HG02678 (cell line): Measurements from ENCODE around the gene ARHGAP27.
"Not testable (repeated sequence)": the region's sequence is repeated elsewhere in the genome, so short reads cannot be mapped to it uniquely, and the experiment has no call there.

Experiments used
- ATAC-seq: cut with Tn5 transposase; IDR thresholded peaks from one replicate; pipeline ENCODE4 v1.9.1; 2021; ENCODE audit warnings: mild to moderate bottlenecking, moderate library complexity; ENCODE audit not compliant: unreplicated experiment

ARHGAP27 gene

DNA sequence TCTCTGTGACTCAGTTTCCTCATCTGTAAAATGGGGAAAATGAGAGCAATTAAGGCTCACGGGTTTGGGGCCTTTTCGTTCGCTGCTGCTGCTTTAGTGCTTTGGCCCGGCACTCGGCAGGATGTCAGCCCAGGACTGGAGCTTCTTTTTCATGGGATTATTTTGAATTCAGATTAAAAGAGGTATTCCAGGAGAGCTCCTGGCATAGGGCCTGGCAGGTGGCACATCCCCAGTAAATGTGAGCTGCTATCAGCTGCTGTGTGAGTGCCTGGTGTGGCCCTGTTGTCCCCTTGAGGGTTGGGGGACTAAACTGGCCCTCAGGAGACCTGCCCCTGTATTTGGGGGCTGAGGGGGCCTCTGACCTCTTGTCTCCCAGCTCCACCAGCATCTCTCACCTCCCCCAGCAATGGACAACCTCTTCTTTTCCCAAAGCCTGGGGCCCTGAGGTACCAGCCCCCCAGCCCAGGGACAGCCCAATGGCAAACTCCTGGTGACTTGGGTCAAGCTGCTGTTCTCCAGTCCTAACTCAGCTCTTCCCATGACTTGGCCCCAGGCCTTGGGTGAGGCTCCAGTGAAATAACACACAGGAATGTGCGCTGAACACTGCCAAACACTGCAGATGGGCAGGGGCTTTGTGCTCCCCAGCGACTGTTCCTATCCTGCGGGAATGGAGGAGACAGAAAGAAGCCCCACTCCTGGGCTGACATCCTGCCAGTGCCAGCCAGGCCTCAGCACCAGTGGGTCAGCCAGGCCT, 14.4 kb upstream of the ARHGAP27 start:
- ATAC-seq, result not testable (repeated sequence)

DNA sequence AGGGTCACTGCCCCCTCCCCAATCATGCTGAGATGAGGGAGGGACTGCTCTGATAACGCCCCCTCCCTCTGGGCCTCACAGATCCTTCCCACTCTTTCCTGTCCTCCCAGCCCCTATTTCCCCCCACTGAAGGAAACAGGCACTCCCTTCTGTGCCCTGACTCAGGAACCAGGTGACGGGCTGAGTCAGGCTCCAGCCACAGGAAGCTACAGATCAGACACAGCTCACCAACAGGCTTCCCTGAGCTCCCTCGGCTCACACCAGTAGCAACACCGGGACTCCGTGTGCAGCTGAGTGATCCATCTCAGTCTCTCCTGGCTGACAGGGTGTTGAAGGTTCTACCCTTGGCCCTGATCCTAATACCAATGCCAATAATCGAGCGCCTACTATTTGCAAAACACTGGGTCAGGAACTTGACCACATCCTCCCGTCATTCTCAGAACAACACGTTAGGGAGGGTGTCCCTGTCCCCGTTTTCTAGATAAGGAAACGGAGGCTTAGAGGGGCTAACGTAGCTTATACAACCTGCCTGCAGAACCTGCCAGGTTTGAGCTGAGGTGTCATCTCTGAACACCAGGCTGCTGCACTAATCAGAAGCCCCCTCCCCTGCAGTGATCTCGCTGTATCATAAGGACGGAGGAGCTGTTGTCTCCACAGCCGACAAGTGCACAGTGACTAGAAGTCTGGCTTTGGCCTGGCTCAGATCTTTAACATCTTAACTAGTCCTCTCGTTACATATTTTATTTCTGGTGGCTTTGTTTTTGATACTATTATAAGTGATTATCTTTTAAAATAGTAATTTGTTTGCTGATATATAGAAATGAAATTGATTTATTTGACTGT, 13.5 kb upstream of the ARHGAP27 start:
- peak; percentile 42 for ATAC-seq

DNA sequence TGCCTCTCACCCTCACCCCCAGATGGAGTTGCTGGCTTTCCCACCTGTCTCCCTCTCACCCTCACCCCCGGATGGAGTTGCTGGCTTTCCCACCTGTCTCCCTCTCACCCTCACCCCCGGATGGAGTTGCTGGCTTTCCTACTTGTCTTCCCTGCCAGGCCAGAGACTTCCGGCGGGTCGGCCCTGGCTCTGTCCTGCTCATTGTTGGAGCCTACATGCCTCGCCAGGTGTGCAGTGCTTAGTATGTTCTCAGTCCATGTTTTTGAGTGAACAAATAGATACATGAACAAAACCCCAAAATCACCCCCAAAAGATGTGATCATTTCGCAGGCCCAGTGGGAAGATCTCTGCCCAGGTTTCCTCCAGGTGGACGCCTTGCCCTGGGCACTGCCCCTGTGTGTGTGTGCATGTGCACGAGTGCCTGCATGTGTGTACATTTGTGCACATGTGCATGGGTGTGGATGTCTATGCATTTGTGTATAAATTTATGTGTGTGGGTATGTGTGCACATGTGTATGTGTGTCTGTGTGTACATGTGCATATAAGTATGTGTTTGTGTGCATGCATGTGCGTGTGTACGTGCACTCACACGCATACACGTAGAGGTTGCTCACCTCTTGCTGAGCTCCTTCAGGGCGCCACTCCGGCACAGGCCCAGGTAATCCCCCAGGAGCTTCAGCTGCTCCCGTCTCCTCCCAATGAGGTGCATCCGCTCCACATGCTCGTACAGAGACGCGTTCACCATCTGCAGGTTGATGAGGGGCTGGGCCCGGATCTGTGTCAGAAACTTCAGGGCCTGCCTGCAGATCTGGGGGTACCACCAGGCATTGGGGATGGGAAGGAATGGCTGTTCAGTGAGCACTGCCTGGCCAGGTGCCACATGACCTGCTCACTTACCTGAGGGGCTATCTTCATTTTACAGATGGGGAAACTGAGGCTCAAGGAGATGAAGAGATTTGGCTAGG, 12.5 kb upstream of the ARHGAP27 start:
- not testable (repeated sequence) for ATAC-seq

GRCh38 chr17:45444301-45444700, 11.6 kb upstream of the ARHGAP27 start:
- ATAC-seq, result not testable (repeated sequence)

- ATAC-seq, result not testable (repeated sequence)
These were observed 10.9 kb upstream of the ARHGAP27 start for GRCh38 chr17:45443371-45444260.

- ATAC-seq, result no peak
These were observed 9.0 kb upstream of the ARHGAP27 start for GRCh38 chr17:45441526-45442310.

- peak; percentile 91 for ATAC-seq
These were observed 8.3 kb upstream of the ARHGAP27 start for GRCh38 chr17:45440839-45441515.

- no peak for ATAC-seq
These were observed 7.6 kb upstream of the ARHGAP27 start for GRCh38 chr17:45440161-45440778.

GRCh38 chr17:45438931-45439610, 6.4 kb upstream of the ARHGAP27 start:
- no peak for ATAC-seq

GRCh38 chr17:45437465-45438283, 5.0 kb upstream of the ARHGAP27 start:
- no peak for ATAC-seq

DNA sequence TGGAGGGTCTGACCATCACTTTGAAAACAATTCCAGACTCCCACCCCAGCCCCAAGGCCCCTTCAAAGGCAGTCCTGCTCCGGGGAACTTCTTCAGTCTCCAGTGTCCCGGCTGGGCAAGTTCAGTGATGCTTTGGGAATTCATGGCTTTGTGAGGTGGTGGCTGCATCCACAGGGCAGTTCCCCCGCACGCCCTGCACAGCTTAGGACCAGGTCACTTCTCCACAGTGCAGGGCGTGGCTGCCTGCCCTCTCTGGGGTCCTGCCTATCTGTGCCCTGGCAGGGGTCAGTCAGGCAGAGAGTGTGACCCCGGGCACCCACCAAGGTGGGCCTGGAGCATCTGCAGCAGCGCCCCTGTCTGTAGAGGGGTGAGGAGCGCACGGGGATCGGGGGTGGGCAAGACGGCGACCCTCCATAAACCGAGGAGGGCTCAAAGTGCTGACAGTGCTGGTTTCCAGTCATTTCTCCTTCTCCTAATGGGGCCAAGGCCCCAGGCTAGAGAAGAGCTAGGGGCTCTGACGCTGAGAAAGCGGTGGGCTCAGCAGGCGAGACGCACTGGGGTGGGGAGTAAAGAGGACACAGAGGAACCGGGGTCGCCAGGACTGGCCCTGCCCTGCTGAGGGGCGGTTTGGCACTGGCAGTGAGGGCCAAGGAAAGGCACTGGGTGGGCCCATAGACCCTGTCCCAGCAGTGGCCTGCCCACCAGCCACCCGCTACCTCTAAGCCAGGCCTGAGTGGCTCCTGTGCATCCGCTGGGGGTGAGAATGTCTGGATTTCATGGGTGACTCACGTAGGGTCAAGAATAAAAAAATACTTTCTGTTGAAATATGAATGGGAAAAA, 4.2 kb upstream of the ARHGAP27 start:
- ATAC-seq, result no peak

DNA sequence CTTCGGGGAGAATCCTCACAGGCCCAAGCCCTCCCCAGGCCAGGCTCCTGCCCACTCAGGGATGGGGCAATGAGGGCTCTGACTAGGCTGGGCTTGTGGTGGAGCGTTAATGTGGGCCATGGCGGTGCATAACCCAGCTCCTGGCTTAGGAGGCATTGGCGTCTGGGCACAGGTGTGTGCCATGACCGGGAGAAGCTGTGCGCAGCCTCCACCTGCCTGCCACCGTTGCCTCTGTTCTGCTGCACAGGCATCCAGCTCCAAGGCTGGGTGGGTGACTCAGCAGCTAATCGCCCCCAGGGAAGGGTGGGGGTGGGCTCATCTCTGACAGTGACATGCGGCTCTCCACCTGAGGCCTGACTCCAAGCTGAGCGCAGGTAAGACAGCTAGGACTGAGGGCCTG, 3.5 kb upstream of the ARHGAP27 start:
- no peak for ATAC-seq

DNA sequence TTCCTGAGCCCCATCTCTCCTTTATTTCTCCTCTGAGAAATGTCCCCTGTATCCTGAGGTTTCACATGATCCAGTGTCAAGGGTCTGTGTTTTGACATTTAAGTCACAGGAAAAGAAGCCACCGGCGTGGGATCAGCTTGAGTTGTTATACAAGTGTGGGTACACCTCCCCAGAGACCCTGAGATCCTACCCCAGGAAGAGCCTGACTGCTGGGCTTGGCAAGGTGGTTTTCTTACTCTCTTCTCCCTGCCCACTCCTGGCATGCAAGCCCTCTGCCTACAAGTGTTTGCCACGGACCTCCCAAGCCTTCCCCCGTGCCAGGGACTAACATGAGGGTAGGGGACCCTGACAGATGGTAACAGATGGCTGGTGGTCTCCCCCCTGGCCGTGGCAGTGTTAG, 2.8 kb upstream of the ARHGAP27 start:
- ATAC-seq, result no peak

DNA sequence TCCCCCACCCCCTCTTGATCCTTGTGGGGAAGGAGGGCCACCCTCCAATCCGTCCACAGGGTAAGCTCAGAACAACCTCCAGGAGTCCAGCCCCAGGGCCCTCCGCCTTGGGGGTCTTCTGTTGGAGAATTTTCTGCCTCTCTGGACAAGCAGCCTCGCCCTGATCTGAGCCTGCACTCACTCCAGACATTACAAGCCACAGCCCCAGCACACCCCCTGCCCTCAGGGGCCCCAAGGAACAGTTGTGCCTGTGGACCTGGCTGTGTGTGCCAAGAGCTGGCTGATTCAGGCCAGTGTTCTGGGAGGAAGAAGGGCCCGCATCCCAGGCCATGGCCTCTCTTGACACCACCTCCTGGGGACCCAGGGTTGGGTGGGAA, 477 bp upstream of the ARHGAP27 start:
- no peak for ATAC-seq

DNA sequence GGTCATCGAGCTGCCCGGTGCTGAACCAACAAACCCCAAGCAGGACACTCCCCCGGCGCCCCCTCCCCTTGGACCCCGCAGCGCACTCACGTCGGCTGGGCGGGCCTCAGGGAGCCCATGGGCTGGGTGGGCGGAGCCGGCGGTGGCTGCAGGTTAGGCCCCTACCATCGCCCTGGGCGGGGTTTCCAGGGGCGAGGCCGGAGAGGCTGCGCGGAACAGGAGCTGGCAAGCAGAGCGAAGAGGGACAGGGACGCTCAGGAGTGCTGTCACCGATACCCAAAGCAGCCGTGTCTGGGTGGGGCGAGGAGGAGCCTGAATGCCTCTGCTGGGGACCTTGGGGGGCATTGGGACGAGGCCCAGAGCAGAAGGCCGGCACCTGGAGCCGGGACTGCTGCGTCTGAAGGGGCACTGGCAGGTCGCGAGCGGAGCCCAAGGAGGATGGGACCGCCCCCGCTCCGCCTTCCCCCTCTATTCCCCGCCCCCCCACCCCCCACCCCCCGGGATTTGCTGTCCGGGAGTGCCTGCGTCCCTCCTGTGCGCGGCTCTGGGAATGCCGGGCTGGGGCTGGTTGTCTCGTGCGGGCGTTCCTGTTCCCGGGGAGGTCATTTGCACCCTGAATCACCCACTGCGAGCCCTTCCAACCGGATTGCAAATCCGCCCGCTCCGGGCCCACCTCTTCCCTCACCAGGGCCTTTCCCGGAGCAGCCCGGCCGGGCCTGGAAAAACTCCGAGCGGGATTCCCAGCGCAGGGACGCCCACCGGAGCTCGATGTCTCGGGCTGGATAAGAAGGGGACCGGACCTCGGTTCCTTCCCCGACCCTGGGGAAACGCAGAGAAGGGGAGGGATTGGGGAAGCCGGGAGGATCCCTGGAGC, 902 bp downstream of the ARHGAP27 start:
- peak; percentile 64 for ATAC-seq
